Astrocyte (in vitro differentiated cells and primary cell): ENCODE data around the gene TRMT1. TPM values are rescaled to one million over a fixed set of nuclear protein-coding genes. Genes with fewer than 3 reads are reported as not detected.
A peak's percentile ranks its signal among the peaks of the same experiment; 100 is the strongest.

Experiments used
- DNase-seq: peaks from one replicate; pipeline ENCODE4 v3.0.0-alpha.2; 2010; ENCODE audit warnings: low read depth
- FAIRE-seq: peaks from 2 replicates; lab custom pipeline; 2011; peaks lifted over from hg19 to GRCh38; lab: Jason Lieb, UNC
- H2AFZ ChIP-seq: 2 replicates; pipeline ENCODE4 v1.6.0; 2012; ENCODE audit warnings: low read depth, low read length, inconsistent platforms
- H3K27ac ChIP-seq: 2 replicates; pipeline ENCODE4 v1.5.1; 2011; ENCODE audit warnings: low read depth, low read length, inconsistent platforms
- H3K27me3 ChIP-seq: 2 replicates; pipeline ENCODE4 v1.6.0; 2011; ENCODE audit warnings: low read length, inconsistent platforms; ENCODE audit not compliant: insufficient read depth
- H3K36me3 ChIP-seq: 2 replicates; pipeline ENCODE4 v1.5.1; 2011; ENCODE audit warnings: low read length, inconsistent platforms; ENCODE audit not compliant: insufficient read depth
- H3K4me1 ChIP-seq: 2 replicates; pipeline ENCODE4 v1.5.1; 2011; ENCODE audit warnings: low read length, inconsistent platforms; ENCODE audit not compliant: insufficient read depth
- H3K4me2 ChIP-seq: 2 replicates; pipeline ENCODE4 v1.6.0; 2012; ENCODE audit warnings: low read length, inconsistent platforms
- H3K4me3 ChIP-seq: 2 replicates; pipeline ENCODE4 v1.5.1; 2011; ENCODE audit warnings: low read depth, mild to moderate bottlenecking, low read length, inconsistent platforms; ENCODE audit not compliant: insufficient read depth
- H3K79me2 ChIP-seq: 2 replicates; pipeline ENCODE4 v1.6.0; 2012; ENCODE audit warnings: mild to moderate bottlenecking, low read length, inconsistent platforms; ENCODE audit not compliant: insufficient read depth
- H3K9ac ChIP-seq: 2 replicates; pipeline ENCODE4 v1.6.0; 2012; ENCODE audit warnings: mild to moderate bottlenecking, low read length, inconsistent platforms
- H3K9me3 ChIP-seq: 2 replicates; pipeline ENCODE4 v1.5.1; 2012; ENCODE audit warnings: low read depth, mild to moderate bottlenecking, low read length, inconsistent platforms; ENCODE audit not compliant: insufficient read depth
- H4K20me1 ChIP-seq: 2 replicates; pipeline ENCODE4 v1.6.0; 2012; ENCODE audit warnings: low read length, inconsistent platforms; ENCODE audit not compliant: insufficient read depth
- H3K27ac Mint-ChIP-seq: one replicate; pipeline ENCODE4 v1.8.0; 2021; ENCODE audit warnings: mild to moderate bottlenecking, mixed read lengths; ENCODE audit not compliant: unreplicated experiment
- H3K27me3 Mint-ChIP-seq: one replicate; pipeline ENCODE4 v1.8.0; 2021; ENCODE audit warnings: low read depth, mixed read lengths; ENCODE audit not compliant: unreplicated experiment
- H3K36me3 Mint-ChIP-seq: one replicate; pipeline ENCODE4 v1.8.0; 2021; ENCODE audit warnings: low read depth, mixed read lengths; ENCODE audit not compliant: unreplicated experiment
- H3K4me1 Mint-ChIP-seq: one replicate; pipeline ENCODE4 v1.8.0; 2021; ENCODE audit warnings: low read depth, mixed read lengths; ENCODE audit not compliant: unreplicated experiment
- H3K4me3 Mint-ChIP-seq: one replicate; pipeline ENCODE4 v1.8.0; 2021; ENCODE audit warnings: mild to moderate bottlenecking, moderate library complexity, mixed read lengths; ENCODE audit not compliant: unreplicated experiment
- H3K9me3 Mint-ChIP-seq: one replicate; pipeline ENCODE4 v1.8.0; 2021; ENCODE audit warnings: mild to moderate bottlenecking, mixed read lengths; ENCODE audit not compliant: unreplicated experiment
- CTCF ChIP-seq: IDR thresholded peaks from 2 replicates; pipeline ENCODE4 v1.5.1; 2011; ENCODE audit warnings: low read depth, mild to moderate bottlenecking, inconsistent platforms, low read length, moderate library complexity; ENCODE audit not compliant: insufficient read depth
- EZH2 ChIP-seq: IDR thresholded peaks from 2 replicates; pipeline ENCODE4 v1.6.1; 2012; ENCODE audit warnings: mild to moderate bottlenecking, low read length, inconsistent platforms; ENCODE audit not compliant: insufficient read depth
- total RNA-seq: library from RNA; stranded (reverse); gene quantifications from 2 replicates; pipeline ENCODE4 v1.2.1, GENCODE V29; 2021

Gene TRMT1
- total RNA-seq, 1 donor from 2014 or later, result 43.3 TPM

GRCh38 chr19:13117772-13118423, 1.4 kb upstream of the TRMT1 start, which contains the start of gene NACC1:
TSS of gene NACC1 (plus strand) at chr19:13118264. CDS start at chr19:13135208, 16,944 bp downstream.
- Mint-ChIP-seq H3K27me3 (no peaks in the 10 kb centered on the region), H3K27ac (peak within 1 kb of the TSS; percentile 98), H3K4me3 (peak within 1 kb of the TSS; percentile 98), H3K9me3 (no peaks in the 10 kb centered on the region), H3K4me1 (peaks cover 45% of the 10 kb centered on the region), H3K36me3 (peaks cover 3% of the 10 kb centered on the region)
- H2AFZ ChIP-seq, result peak within 1 kb of the TSS; percentile 83
- H3K9me3 ChIP-seq, result no peaks in the 10 kb centered on the region
- peaks cover 58% of the 10 kb centered on the region for H3K4me1 ChIP-seq
- FAIRE-seq (no peak), DNase-seq (peak; percentile 69)
- peaks cover 71% of the 10 kb centered on the region for H3K79me2 ChIP-seq
- peaks cover 5% of the 10 kb centered on the region for H3K36me3 ChIP-seq
- TF ChIP-seq CTCF (no peak), EZH2 (no peak)
- H3K27me3 ChIP-seq, result no peaks in the 10 kb centered on the region
- peak within 1 kb of the TSS; percentile 95 for H3K9ac ChIP-seq
- peak within 1 kb of the TSS; percentile 98 for H3K4me2 ChIP-seq
- H4K20me1 ChIP-seq, result peaks cover 42% of the 10 kb centered on the region
- peak within 1 kb of the TSS; percentile 94 for H3K4me3 ChIP-seq
- peak within 1 kb of the TSS; percentile 88 for H3K27ac ChIP-seq

- Histone ChIP-seq H3K79me2 (peaks cover 66% of the 10 kb centered on the region), H3K4me2 (peak overlapping the region; percentile 98), H2AFZ (peak overlapping the region; percentile 83), H3K36me3 (peaks cover 6% of the 10 kb centered on the region), H3K27ac (no peak overlapping the region), H3K27me3 (no peaks in the 10 kb centered on the region), H3K9me3 (no peaks in the 10 kb centered on the region), H3K4me1 (peaks cover 53% of the 10 kb centered on the region), H3K9ac (peak overlapping the region; percentile 94), H4K20me1 (peaks cover 36% of the 10 kb centered on the region), H3K4me3 (peak overlapping the region; percentile 94)
- peak overlapping the region; percentile 98 for H3K27ac Mint-ChIP-seq
- FAIRE-seq (no peak), DNase-seq (no peak)
- no peaks in the 10 kb centered on the region for H3K36me3 Mint-ChIP-seq
- peaks cover 39% of the 10 kb centered on the region for H3K4me1 Mint-ChIP-seq
- TF ChIP-seq EZH2 (no peak), CTCF (no peak)
- peak overlapping the region; percentile 98 for H3K4me3 Mint-ChIP-seq
- no peaks in the 10 kb centered on the region for H3K27me3 Mint-ChIP-seq
- no peaks in the 10 kb centered on the region for H3K9me3 Mint-ChIP-seq
Observed at GRCh38 chr19:13117176-13117771, 734 bp upstream of the TRMT1 start.

- Mint-ChIP-seq H3K27me3 (no peaks in the 10 kb centered on the region), H3K27ac (peak overlapping the region; percentile 98), H3K4me3 (peak overlapping the region; percentile 98), H3K4me1 (peaks cover 25% of the 10 kb centered on the region), H3K9me3 (no peaks in the 10 kb centered on the region), H3K36me3 (no peaks in the 10 kb centered on the region)
- peaks cover 52% of the 10 kb centered on the region for H3K79me2 ChIP-seq
- peaks cover 22% of the 10 kb centered on the region for H4K20me1 ChIP-seq
- H3K4me3 ChIP-seq, result peak overlapping the region; percentile 94
- peaks cover 6% of the 10 kb centered on the region for H3K36me3 ChIP-seq
- no peak for FAIRE-seq
- TF ChIP-seq EZH2 (no peak), CTCF (no peak)
- peak overlapping the region; percentile 94 for H3K9ac ChIP-seq
- no peak for DNase-seq
- H3K27ac ChIP-seq, result peak overlapping the region; percentile 77
- peak overlapping the region; percentile 83 for H2AFZ ChIP-seq
- peak overlapping the region; percentile 98 for H3K4me2 ChIP-seq
- H3K4me1 ChIP-seq, result peaks cover 40% of the 10 kb centered on the region
- no peaks in the 10 kb centered on the region for H3K9me3 ChIP-seq
- H3K27me3 ChIP-seq, result no peaks in the 10 kb centered on the region
Observed at GRCh38 chr19:13115936-13116281, 631 bp downstream of the TRMT1 start.
